Measurements from ENCODE around the gene LTBP1.

Gene LTBP1

DNA sequence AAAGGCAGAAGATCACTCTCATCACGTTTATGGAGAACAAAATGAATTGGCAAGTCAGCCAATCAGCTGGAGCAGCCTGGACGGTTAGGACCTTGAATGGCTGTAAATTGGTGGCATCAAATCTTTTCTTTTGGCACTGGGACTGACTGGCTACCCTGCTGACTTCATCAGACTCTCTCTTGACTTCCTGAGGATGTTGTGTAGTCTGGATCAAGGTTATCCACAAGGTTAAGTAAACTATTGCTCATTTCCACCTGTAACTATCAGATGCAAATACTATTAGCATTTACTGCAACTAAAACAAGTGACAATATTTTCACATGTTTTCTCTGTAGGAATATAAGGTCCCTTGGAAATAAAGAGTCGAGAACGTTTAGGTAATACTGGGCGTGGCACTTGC is 395.4 kb downstream of the LTBP1 start:
- Histone ChIP-seq H3K9me3 (ENCODE audit: control insufficient read depth in 1 of 2, low read length in 2 of 2) (no peaks in the 10 kb centered on the region), H3K27ac (ENCODE audit: low read length) (no peak overlapping the region), H3K4me1 (ENCODE audit: control insufficient read depth in 1 of 2, insufficient read depth in 2 of 2, low read length in 2 of 2) (no peaks in the 10 kb centered on the region), H3K36me3 (ENCODE audit: control insufficient read depth in 1 of 2, insufficient read depth in 2 of 2, low read length in 2 of 2) (peaks cover 0 to 5% of the 10 kb centered on the region in 2 donors), H3K27me3 (ENCODE audit: low read depth, low read length) (no peaks in the 10 kb centered on the region), H3K4me3 (ENCODE audit: low read depth in 1 of 2, low read length in 2 of 2) (no peak overlapping the region)

DNA sequence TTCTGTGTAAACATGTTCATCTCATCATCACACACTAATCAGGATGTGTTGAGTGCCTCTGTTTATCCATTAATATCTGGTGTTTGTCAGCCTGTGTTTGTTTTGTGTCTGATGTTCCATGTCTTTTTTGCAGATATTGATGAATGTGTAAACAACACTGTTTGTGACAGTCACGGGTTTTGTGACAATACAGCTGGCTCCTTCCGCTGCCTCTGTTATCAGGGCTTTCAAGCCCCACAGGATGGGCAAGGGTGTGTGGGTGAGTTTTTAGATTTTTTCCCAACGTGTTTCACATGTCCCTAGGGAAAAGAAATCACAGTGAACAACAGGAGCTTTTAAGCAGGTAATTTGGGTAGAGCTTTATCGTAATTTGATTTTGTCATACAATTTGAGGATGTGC is 396.0 kb downstream of the LTBP1 start:
- H3K4me1 ChIP-seq (ENCODE audit: control insufficient read depth in 1 of 2, insufficient read depth in 2 of 2, low read length in 2 of 2) = no peaks in the 10 kb centered on the region
- H3K9me3 ChIP-seq (ENCODE audit: control insufficient read depth in 1 of 2, low read length in 2 of 2) = no peaks in the 10 kb centered on the region
- H3K27me3 ChIP-seq (ENCODE audit: low read depth, low read length) = no peaks in the 10 kb centered on the region
- H3K27ac ChIP-seq (ENCODE audit: low read length) = no peak overlapping the region
- peaks cover 0 to 9% of the 10 kb centered on the region in 2 donors for H3K36me3 ChIP-seq (ENCODE audit: control insufficient read depth in 1 of 2, insufficient read depth in 2 of 2, low read length in 2 of 2)
- no peak overlapping the region for H3K4me3 ChIP-seq (ENCODE audit: low read depth in 1 of 2, low read length in 2 of 2)

DNA sequence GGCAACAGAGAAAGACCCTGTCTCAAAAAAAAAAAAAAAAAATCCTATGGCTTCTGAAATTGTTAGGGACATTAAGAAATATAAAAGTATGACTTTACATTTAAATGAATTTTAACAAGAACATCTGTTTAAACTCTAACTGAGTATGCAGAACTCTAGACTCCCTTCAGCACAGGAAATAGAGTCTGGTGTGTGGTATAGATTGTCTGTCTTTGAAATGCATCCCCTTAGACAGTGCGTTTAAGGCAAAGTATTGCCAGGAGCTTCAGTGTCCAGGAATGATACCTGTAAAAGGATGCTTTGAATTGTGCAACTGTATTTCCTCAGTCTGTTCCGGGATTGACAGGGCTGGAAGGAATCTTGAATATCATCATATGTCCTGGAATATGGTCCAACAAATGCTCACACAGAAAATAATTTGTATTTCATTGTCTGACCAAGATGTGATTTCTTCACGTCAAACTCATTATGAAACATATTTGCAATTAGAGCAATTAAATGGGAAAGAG is 396.7 kb downstream of the LTBP1 start:
- Histone ChIP-seq H3K4me1 (ENCODE audit: control insufficient read depth in 1 of 2, insufficient read depth in 2 of 2, low read length in 2 of 2) (no peaks in the 10 kb centered on the region), H3K27me3 (ENCODE audit: low read depth, low read length) (no peaks in the 10 kb centered on the region), H3K27ac (ENCODE audit: low read length) (no peak overlapping the region), H3K4me3 (ENCODE audit: low read depth in 1 of 2, low read length in 2 of 2) (no peak overlapping the region), H3K36me3 (ENCODE audit: control insufficient read depth in 1 of 2, insufficient read depth in 2 of 2, low read length in 2 of 2) (peaks cover 0 to 9% of the 10 kb centered on the region in 2 donors), H3K9me3 (ENCODE audit: control insufficient read depth in 1 of 2, low read length in 2 of 2) (no peaks in the 10 kb centered on the region)

DNA sequence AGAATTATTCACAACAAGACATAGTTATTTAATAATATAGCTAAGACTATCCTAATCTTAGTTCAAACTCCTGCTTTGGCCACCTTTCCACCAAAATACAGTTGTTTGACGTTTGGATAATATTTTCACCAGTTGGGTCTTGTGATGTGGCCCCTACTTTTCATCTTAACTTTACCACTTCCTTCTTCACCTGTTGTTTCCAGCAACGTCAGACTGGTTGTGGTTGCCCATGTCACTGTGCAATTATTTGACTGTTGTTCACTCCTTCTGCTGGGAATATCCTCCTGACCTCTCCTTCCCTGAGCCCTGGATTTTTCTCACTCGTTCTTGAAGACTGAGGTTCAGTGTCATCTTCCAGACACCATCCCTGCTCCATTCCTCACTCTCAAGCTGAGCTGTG is 397.5 kb downstream of the LTBP1 start:
- Histone ChIP-seq H3K36me3 (ENCODE audit: control insufficient read depth in 1 of 2, insufficient read depth in 2 of 2, low read length in 2 of 2) (peaks cover 0 to 9% of the 10 kb centered on the region in 2 donors), H3K27ac (ENCODE audit: low read length) (no peak overlapping the region), H3K4me3 (ENCODE audit: low read depth in 1 of 2, low read length in 2 of 2) (no peak overlapping the region), H3K9me3 (ENCODE audit: control insufficient read depth in 1 of 2, low read length in 2 of 2) (no peaks in the 10 kb centered on the region), H3K4me1 (ENCODE audit: control insufficient read depth in 1 of 2, insufficient read depth in 2 of 2, low read length in 2 of 2) (no peaks in the 10 kb centered on the region), H3K27me3 (ENCODE audit: low read depth, low read length) (no peaks in the 10 kb centered on the region)

DNA sequence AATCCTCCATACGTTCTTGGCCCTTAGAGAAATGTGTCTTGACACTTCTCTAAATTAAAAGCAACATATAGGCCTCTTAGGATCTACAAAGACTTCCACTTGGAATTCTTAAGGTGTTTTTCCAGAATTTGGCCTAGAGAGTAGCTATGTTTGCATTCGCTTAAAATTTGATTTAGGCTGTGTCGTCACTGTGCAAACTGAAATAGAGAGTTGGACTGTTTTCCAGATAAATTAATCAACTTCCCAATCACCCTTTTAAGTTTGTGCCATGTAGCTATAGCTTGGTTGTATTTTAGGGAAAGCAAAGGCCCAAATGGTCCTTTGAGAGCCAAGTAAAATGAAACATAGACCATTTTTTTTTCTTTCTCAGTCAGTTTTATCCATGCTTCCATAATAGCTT is 401.1 kb downstream of the LTBP1 start:
- Histone ChIP-seq H3K27ac (ENCODE audit: low read length) (no peak overlapping the region), H3K9me3 (ENCODE audit: control insufficient read depth in 1 of 2, low read length in 2 of 2) (no peaks in the 10 kb centered on the region), H3K4me3 (ENCODE audit: low read depth in 1 of 2, low read length in 2 of 2) (no peak overlapping the region), H3K27me3 (ENCODE audit: low read depth, low read length) (no peaks in the 10 kb centered on the region), H3K36me3 (ENCODE audit: control insufficient read depth in 1 of 2, insufficient read depth in 2 of 2, low read length in 2 of 2) (peaks cover 0 to 13% of the 10 kb centered on the region in 2 donors), H3K4me1 (ENCODE audit: control insufficient read depth in 1 of 2, insufficient read depth in 2 of 2, low read length in 2 of 2) (no peaks in the 10 kb centered on the region)

DNA sequence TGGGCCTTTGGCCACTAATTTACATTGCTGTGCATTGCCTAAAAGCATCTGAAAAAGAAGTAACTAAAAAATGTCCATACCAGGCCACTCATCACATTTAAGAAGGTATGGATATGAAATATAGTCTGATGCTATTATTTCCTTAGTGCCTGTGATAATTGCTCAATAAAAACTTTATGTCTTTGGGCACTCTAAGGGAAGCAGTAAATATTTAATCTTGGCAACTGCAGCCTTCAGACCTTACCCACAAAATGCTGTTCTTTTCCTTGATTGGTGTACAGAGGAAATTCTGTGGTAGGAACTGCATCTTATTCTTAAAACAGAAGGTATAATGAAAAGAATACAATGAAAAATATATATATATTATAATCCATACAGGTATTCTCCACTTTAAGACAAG is 403.9 kb downstream of the LTBP1 start:
- Histone ChIP-seq H3K4me3 (ENCODE audit: low read depth in 1 of 2, low read length in 2 of 2) (no peak overlapping the region), H3K9me3 (ENCODE audit: control insufficient read depth in 1 of 2, low read length in 2 of 2) (no peaks in the 10 kb centered on the region), H3K36me3 (ENCODE audit: control insufficient read depth in 1 of 2, insufficient read depth in 2 of 2, low read length in 2 of 2) (peaks cover 0 to 9% of the 10 kb centered on the region in 2 donors), H3K27ac (ENCODE audit: low read length) (no peak overlapping the region), H3K4me1 (ENCODE audit: control insufficient read depth in 1 of 2, insufficient read depth in 2 of 2, low read length in 2 of 2) (no peaks in the 10 kb centered on the region), H3K27me3 (ENCODE audit: low read depth, low read length) (no peaks in the 10 kb centered on the region)

DNA sequence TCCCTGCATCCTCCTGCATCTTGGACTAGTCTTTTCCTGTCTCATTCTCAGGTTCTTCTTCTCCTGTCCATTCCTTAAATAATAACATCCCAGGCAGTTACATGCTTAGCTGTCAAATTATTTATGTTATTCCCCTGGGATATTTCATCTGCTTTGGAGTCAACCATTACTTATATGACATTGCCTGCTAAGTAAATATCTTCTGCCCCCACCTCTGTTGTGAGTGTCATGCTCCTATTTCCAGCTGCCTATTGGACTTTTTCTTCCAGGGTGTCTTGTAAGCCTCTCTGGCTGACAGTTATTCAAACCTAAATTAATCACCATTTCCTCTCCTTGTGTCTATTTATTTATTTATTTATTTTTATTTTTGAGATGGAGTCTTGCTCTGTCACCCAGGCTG is 405.0 kb downstream of the LTBP1 start:
- Histone ChIP-seq H3K27ac (ENCODE audit: low read length) (no peak overlapping the region), H3K36me3 (ENCODE audit: control insufficient read depth in 1 of 2, insufficient read depth in 2 of 2, low read length in 2 of 2) (peaks cover 0 to 9% of the 10 kb centered on the region in 2 donors), H3K27me3 (ENCODE audit: low read depth, low read length) (no peaks in the 10 kb centered on the region), H3K4me3 (ENCODE audit: low read depth in 1 of 2, low read length in 2 of 2) (no peak overlapping the region), H3K4me1 (ENCODE audit: control insufficient read depth in 1 of 2, insufficient read depth in 2 of 2, low read length in 2 of 2) (no peaks in the 10 kb centered on the region), H3K9me3 (ENCODE audit: control insufficient read depth in 1 of 2, low read length in 2 of 2) (no peaks in the 10 kb centered on the region)

DNA sequence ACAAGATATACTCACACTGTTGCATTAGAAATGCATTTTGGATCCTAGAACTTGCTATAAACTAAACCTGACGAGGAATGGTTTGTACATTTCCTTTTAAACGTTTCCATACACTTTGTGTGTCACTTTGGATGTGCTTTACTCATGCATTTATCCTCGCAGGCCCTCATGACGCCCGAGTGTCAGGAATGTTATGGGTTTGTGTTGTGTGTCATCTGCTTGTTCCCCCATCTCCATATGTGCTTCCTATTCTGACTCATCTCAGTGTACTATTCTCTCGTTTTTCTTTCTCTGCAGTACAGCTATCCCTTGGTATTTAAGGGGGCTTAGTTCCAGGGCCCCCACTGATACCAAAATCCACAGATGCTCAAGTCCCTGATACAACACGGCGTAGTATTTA is 408.2 kb downstream of the LTBP1 start:
- H3K27me3 ChIP-seq (ENCODE audit: low read depth, low read length) = no peaks in the 10 kb centered on the region
- H3K36me3 ChIP-seq (ENCODE audit: control insufficient read depth in 1 of 2, insufficient read depth in 2 of 2, low read length in 2 of 2) = peaks cover 0 to 2% of the 10 kb centered on the region in 2 donors
- H3K4me1 ChIP-seq (ENCODE audit: control insufficient read depth in 1 of 2, insufficient read depth in 2 of 2, low read length in 2 of 2) = no peaks in the 10 kb centered on the region
- no peaks in the 10 kb centered on the region for H3K9me3 ChIP-seq (ENCODE audit: control insufficient read depth in 1 of 2, low read length in 2 of 2)
- no peak overlapping the region for H3K4me3 ChIP-seq (ENCODE audit: low read depth in 1 of 2, low read length in 2 of 2)
- H3K27ac ChIP-seq (ENCODE audit: low read length) = no peak overlapping the region

DNA sequence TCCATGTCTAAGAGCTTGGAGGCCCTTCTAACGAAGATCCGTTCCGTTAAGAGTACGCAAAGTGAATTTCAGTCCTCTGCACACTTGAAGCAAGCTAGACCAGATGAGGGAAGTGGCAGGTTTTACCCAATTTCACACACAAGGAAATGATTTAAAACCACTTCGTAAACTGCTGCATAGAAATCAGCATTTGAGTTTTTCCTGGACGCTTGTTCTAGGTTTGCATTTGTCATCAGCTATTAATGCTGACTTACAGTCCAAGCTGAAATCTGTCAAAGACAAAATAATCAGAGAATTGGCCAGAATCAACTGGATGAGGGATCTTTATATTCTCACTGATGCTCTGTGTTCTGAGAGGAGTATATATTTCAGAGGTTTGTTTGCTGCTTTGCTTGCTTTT is 412.1 kb downstream of the LTBP1 start:
- Histone ChIP-seq H3K27ac (ENCODE audit: low read length) (no peak overlapping the region), H3K9me3 (ENCODE audit: control insufficient read depth in 1 of 2, low read length in 2 of 2) (no peaks in the 10 kb centered on the region), H3K36me3 (ENCODE audit: control insufficient read depth in 1 of 2, insufficient read depth in 2 of 2, low read length in 2 of 2) (no peaks in the 10 kb centered on the region), H3K27me3 (ENCODE audit: low read depth, low read length) (no peaks in the 10 kb centered on the region), H3K4me1 (ENCODE audit: control insufficient read depth in 1 of 2, insufficient read depth in 2 of 2, low read length in 2 of 2) (no peaks in the 10 kb centered on the region), H3K4me3 (ENCODE audit: low read depth in 1 of 2, low read length in 2 of 2) (no peak overlapping the region)

DNA sequence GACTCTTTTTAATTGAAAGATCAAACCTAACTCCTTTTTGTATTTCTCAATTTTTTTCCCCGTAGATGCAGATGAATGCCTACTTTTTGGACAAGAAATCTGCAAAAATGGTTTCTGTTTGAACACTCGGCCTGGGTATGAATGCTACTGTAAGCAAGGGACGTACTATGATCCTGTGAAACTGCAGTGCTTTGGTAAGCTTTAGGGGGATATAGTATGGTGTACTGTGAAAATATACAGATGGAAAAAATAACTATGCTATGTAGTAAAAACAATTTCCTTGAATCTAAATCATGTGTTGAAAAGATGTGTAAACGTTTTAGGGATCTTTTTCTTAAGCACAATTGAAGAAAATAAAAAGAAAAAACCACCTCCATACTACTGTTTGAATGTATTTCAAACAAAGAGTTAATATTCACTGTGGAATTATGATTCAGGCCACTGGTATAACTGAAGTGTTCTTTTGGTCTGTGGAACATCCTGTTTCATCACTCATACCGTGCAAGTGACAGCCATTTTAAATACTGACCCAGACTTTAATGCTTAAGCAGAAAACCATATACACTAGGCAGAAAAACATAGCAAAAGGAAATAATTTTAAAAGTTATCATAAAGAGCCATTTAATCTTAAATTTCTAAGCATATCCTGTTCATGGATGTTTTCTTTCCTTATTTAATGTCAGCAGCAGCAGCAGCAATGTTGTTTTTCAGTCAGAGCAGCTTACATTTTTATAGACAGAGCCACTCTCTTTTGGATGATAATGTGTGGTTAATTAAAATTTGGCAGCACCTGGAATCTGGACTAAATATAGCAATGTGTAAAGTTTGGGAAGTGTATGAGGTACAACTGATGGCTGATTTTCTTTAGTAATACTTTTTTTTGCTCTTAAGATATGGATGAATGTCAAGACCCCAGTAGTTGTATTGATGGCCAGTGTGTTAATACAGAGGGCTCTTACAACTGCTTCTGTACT is 416.9 kb downstream of the LTBP1 start:
- Histone ChIP-seq H3K36me3 (ENCODE audit: control insufficient read depth in 1 of 2, insufficient read depth in 2 of 2, low read length in 2 of 2) (peaks cover 0 to 2% of the 10 kb centered on the region in 2 donors), H3K4me3 (ENCODE audit: low read depth in 1 of 2, low read length in 2 of 2) (no peak overlapping the region), H3K9me3 (ENCODE audit: control insufficient read depth in 1 of 2, low read length in 2 of 2) (no peaks in the 10 kb centered on the region), H3K4me1 (ENCODE audit: control insufficient read depth in 1 of 2, insufficient read depth in 2 of 2, low read length in 2 of 2) (peaks cover 0 to 5% of the 10 kb centered on the region in 2 donors), H3K27ac (ENCODE audit: low read length) (no peak overlapping the region), H3K27me3 (ENCODE audit: low read depth, low read length) (no peaks in the 10 kb centered on the region)

DNA sequence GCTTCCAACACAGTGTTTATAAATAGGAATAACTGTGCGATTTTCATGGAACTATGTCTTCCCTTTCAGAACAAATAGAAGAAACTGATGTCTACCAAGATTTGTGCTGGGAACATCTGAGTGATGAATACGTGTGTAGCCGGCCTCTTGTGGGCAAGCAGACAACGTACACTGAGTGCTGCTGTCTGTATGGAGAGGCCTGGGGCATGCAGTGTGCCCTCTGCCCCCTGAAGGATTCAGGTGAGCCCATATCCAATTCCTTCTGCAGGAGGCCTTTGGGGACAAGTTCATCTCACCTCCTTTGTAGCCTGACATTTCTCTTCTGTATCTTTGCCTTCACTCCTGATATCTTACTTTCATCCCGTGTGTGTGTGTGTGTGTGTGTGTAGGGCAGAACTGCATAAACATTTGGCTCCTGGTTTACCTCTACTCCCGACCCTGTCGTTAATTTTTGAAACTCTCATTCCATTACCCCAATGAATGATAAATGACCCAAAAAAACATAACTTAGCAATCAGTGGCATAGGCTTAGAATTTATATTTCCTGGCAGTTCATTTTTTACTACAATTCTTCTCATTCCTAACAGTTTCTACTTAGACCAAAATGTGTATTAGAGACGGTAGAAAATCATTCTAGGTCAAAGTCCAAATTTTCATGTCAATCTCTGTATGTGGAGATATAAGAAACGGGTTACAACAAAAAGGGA is 418.7 kb downstream of the LTBP1 start:
- Histone ChIP-seq H3K27ac (ENCODE audit: low read length) (no peak overlapping the region), H3K4me1 (ENCODE audit: control insufficient read depth in 1 of 2, insufficient read depth in 2 of 2, low read length in 2 of 2) (peaks cover 0 to 5% of the 10 kb centered on the region in 2 donors), H3K36me3 (ENCODE audit: control insufficient read depth in 1 of 2, insufficient read depth in 2 of 2, low read length in 2 of 2) (peaks cover 0 to 2% of the 10 kb centered on the region in 2 donors), H3K27me3 (ENCODE audit: low read depth, low read length) (no peaks in the 10 kb centered on the region), H3K9me3 (ENCODE audit: control insufficient read depth in 1 of 2, low read length in 2 of 2) (no peaks in the 10 kb centered on the region), H3K4me3 (ENCODE audit: low read depth in 1 of 2, low read length in 2 of 2) (no peak overlapping the region)
